Measurements from ENCODE around the gene SH3BP5. TPM values are rescaled to one million over a fixed set of nuclear protein-coding genes. Genes with fewer than 3 reads are reported as not detected.

The SH3BP5 gene
- total RNA-seq, 1 experiment from 2014 or later, result 13.9 TPM

DNA sequence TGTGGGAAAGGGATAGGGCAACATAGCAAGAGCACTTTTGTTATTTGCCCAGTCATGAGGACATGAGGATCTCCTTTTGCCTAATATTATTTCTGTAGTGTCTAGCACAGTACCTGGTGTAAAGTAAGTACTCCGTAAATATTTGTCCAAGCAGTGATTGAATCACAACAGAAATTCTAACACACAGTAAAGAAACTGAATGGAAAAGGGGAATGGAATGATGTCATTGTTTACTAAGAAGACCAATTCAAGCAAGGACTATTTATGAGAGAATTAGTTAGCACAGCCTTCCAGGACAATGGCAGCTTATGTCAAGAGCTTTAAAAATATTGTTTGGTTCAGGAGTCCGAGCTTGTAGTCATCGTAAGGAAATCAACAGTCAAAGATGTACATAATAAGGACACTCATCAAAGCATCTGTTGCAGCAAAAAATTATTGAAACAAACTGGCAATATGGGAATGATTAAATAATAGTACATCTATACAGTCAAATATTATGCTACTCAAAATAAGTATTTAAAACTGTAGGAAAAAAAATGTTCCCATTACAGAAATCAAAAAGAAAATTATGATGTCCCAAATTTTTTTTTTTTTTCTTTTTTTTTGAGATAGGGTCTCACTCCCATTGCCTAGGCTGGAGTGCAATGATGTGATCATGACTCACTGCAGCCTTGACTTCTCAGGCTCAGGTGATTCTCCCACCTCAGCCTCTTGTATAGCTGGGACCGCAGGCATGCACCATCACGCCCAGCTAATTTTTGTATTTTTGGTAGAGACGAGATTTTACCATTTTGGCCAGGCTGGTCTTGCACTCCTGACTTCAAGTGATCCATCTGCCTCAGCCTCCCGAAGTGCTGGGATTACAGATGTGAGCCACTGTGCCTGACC is 108.5 kb downstream of the SH3BP5 start (continued):
- TF ChIP-seq YY1 (IDR thresholded peaks at IDR 0.05; ENCODE audit: extremely low read depth, insufficient replicate concordance, low read depth, low read length), result no peak
- TF ChIP-seq, protein P1, sequence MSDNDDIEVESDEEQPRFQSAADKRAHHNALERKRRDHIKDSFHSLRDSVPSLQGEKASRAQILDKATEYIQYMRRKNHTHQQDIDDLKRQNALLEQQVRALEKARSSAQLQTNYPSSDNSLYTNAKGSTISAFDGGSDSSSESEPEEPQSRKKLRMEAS (IDR thresholded peaks at IDR 0.05), result no peak

DNA sequence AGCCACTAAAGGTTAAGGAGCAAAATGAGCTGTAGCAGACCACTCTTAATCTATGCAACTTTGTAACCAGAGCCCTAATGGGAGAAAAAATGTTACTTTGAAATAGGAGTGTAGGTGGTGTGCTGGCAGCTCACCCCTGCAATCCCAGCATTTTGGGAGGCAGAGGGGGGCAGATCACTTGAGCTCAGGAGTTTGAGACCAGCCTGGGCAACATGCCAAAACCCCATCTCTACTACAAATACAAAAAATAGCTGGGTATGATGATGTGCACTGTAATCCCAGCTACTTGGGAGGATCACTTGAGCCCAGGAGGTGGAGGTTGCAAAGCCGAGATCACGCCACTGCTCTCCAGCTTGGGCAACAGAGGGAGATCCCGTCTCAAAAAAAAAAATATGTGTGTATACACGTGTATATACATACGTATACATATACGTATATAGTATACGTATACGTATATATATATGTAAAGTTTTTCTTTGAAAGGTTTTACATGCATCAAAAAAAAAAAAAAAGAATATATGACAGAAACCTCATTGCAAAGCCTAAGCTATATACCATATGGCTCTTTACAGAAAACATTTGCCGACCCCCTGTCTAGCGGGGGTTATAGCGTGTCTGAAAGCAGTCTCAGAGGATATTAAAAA is 110.7 kb downstream of the SH3BP5 start:
- no peaks in the 10 kb centered on the region for H3K9me3 ChIP-seq (ENCODE audit: control insufficient read depth in 1 of 2, insufficient read depth in 1 of 2, low read depth in 1 of 2, low read length in 2 of 2)
- H3K4me2 ChIP-seq (ENCODE audit: low read length), result no peak overlapping the region
- intact Hi-C loops (cut with micrococcal nuclease), result no loop called here
- no peaks in the 10 kb centered on the region for H4K20me1 ChIP-seq (ENCODE audit: insufficient read depth)
- H3K9ac ChIP-seq (ENCODE audit: low read length), result no peak overlapping the region
- no peaks in the 10 kb centered on the region for H3K4me1 ChIP-seq (ENCODE audit: control insufficient read depth in 1 of 2, insufficient read depth in 2 of 2, low read length in 2 of 2)
- ATAC-seq (no peak), DNase-seq (ENCODE audit: low read depth, low spot score) (no peak)
- H3K27ac ChIP-seq (ENCODE audit: low read depth, low read length), result no peak overlapping the region
- no peak overlapping the region for H2AFZ ChIP-seq (ENCODE audit: low read depth, low read length, poor library complexity, severe bottlenecking)
- H3K79me2 ChIP-seq (ENCODE audit: insufficient read depth, low read length), result no peaks in the 10 kb centered on the region
- H3K9me2 ChIP-seq (ENCODE audit: insufficient read depth), result no peaks in the 10 kb centered on the region
- TF ChIP-seq POLR2AphosphoS5 (IDR thresholded peaks at IDR 0.05; ENCODE audit: low read depth, low read length) (no peak), EGR1 (IDR thresholded peaks at IDR 0.05; ENCODE audit: low read depth) (no peak), JUND (IDR thresholded peaks at IDR 0.05) (no peak), FOSL1 (IDR thresholded peaks at IDR 0.05; ENCODE audit: low read depth) (no peak), TCF7L2 (IDR thresholded peaks at IDR 0.05; ENCODE audit: borderline replicate concordance, extremely low read depth, insufficient read depth, insufficient read length) (no peak), ZFX (IDR thresholded peaks at IDR 0.05) (no peak), EZH2 (IDR thresholded peaks at IDR 0.05) (no peak), CBX3 (IDR thresholded peaks at IDR 0.05; ENCODE audit: low read depth) (no peak), ELF1 (IDR thresholded peaks at IDR 0.05; ENCODE audit: borderline replicate concordance, low read depth) (no peak), SRF (IDR thresholded peaks at IDR 0.05; ENCODE audit: low read depth) (no peak), YY1 (IDR thresholded peaks at IDR 0.05; ENCODE audit: extremely low read depth, insufficient replicate concordance, low read depth, low read length) (no peak), POLR2A (IDR thresholded peaks at IDR 0.05; ENCODE audit: borderline replicate concordance, extremely low read depth, insufficient read depth, insufficient read length) (no peak), SIN3A (IDR thresholded peaks at IDR 0.05; ENCODE audit: low read depth) (no peak)
- TF ChIP-seq, protein P2, sequence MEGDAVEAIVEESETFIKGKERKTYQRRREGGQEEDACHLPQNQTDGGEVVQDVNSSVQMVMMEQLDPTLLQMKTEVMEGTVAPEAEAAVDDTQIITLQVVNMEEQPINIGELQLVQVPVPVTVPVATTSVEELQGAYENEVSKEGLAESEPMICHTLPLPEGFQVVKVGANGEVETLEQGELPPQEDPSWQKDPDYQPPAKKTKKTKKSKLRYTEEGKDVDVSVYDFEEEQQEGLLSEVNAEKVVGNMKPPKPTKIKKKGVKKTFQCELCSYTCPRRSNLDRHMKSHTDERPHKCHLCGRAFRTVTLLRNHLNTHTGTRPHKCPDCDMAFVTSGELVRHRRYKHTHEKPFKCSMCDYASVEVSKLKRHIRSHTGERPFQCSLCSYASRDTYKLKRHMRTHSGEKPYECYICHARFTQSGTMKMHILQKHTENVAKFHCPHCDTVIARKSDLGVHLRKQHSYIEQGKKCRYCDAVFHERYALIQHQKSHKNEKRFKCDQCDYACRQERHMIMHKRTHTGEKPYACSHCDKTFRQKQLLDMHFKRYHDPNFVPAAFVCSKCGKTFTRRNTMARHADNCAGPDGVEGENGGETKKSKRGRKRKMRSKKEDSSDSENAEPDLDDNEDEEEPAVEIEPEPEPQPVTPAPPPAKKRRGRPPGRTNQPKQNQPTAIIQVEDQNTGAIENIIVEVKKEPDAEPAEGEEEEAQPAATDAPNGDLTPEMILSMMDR (IDR thresholded peaks at IDR 0.05 in 2 of 3, conservative IDR thresholded peaks at IDR 0.05 in 1 of 3; ENCODE audit: borderline replicate concordance in 1 of 3, insufficient read depth in 1 of 3, low read depth in 2 of 3, low read length in 2 of 3), result no peak
- CTCF ChIA-PET, result no interaction called here
- H3K27me3 ChIP-seq (ENCODE audit: insufficient read depth, low read length), result no peaks in the 10 kb centered on the region
- H3K36me3 ChIP-seq (ENCODE audit: control insufficient read depth in 1 of 2, insufficient read depth in 2 of 2, low read length in 2 of 2), result peaks cover 16 to 51% of the 10 kb centered on the region in 2 experiments; a peak in 3 of 4 replicates
- no peak overlapping the region for H3K4me3 ChIP-seq (replicated peaks in 1 of 2; ENCODE audit: low read depth in 1 of 2, low read length in 2 of 2)
- RAD21 ChIA-PET (ENCODE audit: low non-redundant PET in 1 of 2, low total read pairs in 2 of 2, uncharacterized antibody in 2 of 2, unreplicated experiment in 2 of 2), result no interaction called here
- no TSS peak for BruUV-seq (replicated peaks)
- POLR2A ChIA-PET, result no interaction called here
